Measurements from ENCODE around the gene STEAP4. TPM values are rescaled to one million over a fixed set of nuclear protein-coding genes. Genes with fewer than 3 reads are reported as not detected.
"Not testable (repeated sequence)": the region's sequence is repeated elsewhere in the genome, so short reads cannot be mapped to it uniquely, and the experiment has no call there.

STEAP4 gene
- total and polyA plus RNA-seq, 5 donors from 2014 or later: not detected

DNA sequence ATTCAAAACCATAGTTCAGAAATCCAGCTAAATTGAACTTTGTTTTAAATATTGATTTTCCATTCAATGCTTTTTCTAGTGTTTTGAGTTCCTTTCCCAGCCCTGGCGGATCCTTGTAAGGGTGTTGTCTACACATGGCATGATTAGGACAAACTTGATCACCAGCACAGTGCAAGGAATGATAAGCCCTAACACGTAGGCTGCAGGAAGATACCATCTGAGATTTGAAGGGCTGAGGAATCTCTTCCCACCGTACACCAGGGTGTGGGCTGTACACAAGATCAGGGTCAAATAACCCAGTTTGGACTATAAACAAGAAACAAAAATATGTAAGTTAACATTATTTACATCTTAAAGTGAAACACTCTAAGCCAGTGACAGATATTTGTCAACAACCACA lies 27.4 kb downstream of the STEAP4 start:
- H3K9me3 Mint-ChIP-seq: peaks cover 0 to 1% (median 0%) of the 10 kb centered on the region in 7 donors
- ATAC-seq (ENCODE audit: low read depth in 2 of 2) (no peak), DNase-seq (no peak)
- Histone ChIP-seq H3K4me1 (ENCODE audit: control insufficient read depth, insufficient read depth, low read length, poor library complexity, severe bottlenecking) (no peaks in the 10 kb centered on the region), H3K27me3 (ENCODE audit: control insufficient read depth, insufficient read depth, low read length) (peaks cover 10% of the 10 kb centered on the region), H3K9me3 (ENCODE audit: control insufficient read depth in 2 of 2, low read length in 2 of 2) (no peaks in the 10 kb centered on the region), H3K4me3 (ENCODE audit: low read depth, low read length) (no peak overlapping the region), H3K27ac (ENCODE audit: insufficient read depth, low read length, poor library complexity, severe bottlenecking) (no peak overlapping the region), H3K36me3 (ENCODE audit: control insufficient read depth, insufficient read depth, low read length) (no peaks in the 10 kb centered on the region)
- no peak overlapping the region for H3K4me3 Mint-ChIP-seq
- no peaks in the 10 kb centered on the region for H3K36me3 Mint-ChIP-seq
- no peaks in the 10 kb centered on the region for H3K4me1 Mint-ChIP-seq
- peaks cover 9% of the 10 kb centered on the region for H3K27me3 Mint-ChIP-seq
- no peak overlapping the region for H3K27ac Mint-ChIP-seq

- H3K4me3 Mint-ChIP-seq: no peak overlapping the region
- H3K4me1 Mint-ChIP-seq: no peaks in the 10 kb centered on the region
- peaks cover 9% of the 10 kb centered on the region for H3K27me3 Mint-ChIP-seq
- ATAC-seq (ENCODE audit: low read depth in 2 of 2) (no peak), DNase-seq (no peak)
- no peak overlapping the region for H3K27ac ChIP-seq (ENCODE audit: insufficient read depth, low read length, poor library complexity, severe bottlenecking)
- H3K27me3 ChIP-seq (ENCODE audit: control insufficient read depth, insufficient read depth, low read length): peaks cover 10% of the 10 kb centered on the region
- no peaks in the 10 kb centered on the region for H3K4me1 ChIP-seq (ENCODE audit: control insufficient read depth, insufficient read depth, low read length, poor library complexity, severe bottlenecking)
- peaks cover 0 to 1% (median 0%) of the 10 kb centered on the region in 7 donors for H3K9me3 Mint-ChIP-seq
- no peak overlapping the region for H3K27ac Mint-ChIP-seq
- no peak overlapping the region for H3K4me3 ChIP-seq (ENCODE audit: low read depth, low read length)
- no peaks in the 10 kb centered on the region for H3K9me3 ChIP-seq (ENCODE audit: control insufficient read depth in 2 of 2, low read length in 2 of 2)
- H3K36me3 ChIP-seq (ENCODE audit: control insufficient read depth, insufficient read depth, low read length): no peaks in the 10 kb centered on the region
- no peaks in the 10 kb centered on the region for H3K36me3 Mint-ChIP-seq
Observed at GRCh38 chr7:88278881-88279280, 27.8 kb downstream of the STEAP4 start.

DNA sequence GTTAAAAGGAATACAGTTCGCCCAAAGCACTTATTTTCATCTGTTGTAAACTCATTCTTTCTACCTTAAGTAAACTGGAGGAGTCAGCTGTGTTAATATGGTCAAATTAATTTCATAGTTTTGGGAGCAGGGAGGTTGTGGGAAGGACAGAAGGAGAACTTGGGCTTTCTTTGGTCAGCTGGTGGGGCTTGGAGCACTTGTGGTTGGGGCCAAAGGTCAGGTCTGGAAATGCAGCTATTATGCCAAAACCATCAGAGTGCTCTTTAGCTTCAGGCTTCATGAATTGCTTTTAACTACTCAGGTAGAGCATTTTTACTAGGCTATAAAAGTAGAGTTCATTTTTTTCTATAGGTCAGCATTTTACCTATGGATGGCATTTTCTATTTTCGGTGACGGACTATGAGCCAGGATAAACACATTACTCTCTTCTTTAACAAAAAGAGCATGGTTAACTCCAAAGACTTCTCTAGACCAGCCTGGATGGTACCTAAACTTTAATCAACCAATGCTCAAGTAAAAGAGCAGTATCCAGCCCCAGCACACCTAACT lies 30.0 kb downstream of the STEAP4 start:
- no peaks in the 10 kb centered on the region for H3K9me3 ChIP-seq (ENCODE audit: control insufficient read depth in 2 of 2, low read length in 2 of 2)
- H3K27ac ChIP-seq (ENCODE audit: insufficient read depth, low read length, poor library complexity, severe bottlenecking): no peak overlapping the region
- H3K36me3 ChIP-seq (ENCODE audit: control insufficient read depth, insufficient read depth, low read length): no peaks in the 10 kb centered on the region
- Mint-ChIP-seq H3K27ac (no peak overlapping the region), H3K36me3 (no peaks in the 10 kb centered on the region), H3K4me1 (no peaks in the 10 kb centered on the region), H3K9me3 (peaks cover 0 to 1% (median 0%) of the 10 kb centered on the region in 7 donors), H3K4me3 (no peak overlapping the region), H3K27me3 (peaks cover 4% of the 10 kb centered on the region)
- H3K4me3 ChIP-seq (ENCODE audit: low read depth, low read length): no peak overlapping the region
- peaks cover 5% of the 10 kb centered on the region for H3K27me3 ChIP-seq (ENCODE audit: control insufficient read depth, insufficient read depth, low read length)
- no peak for ATAC-seq (ENCODE audit: low read depth in 2 of 2)
- H3K4me1 ChIP-seq (ENCODE audit: control insufficient read depth, insufficient read depth, low read length, poor library complexity, severe bottlenecking): no peaks in the 10 kb centered on the region
- DNase-seq: no peak

DNA sequence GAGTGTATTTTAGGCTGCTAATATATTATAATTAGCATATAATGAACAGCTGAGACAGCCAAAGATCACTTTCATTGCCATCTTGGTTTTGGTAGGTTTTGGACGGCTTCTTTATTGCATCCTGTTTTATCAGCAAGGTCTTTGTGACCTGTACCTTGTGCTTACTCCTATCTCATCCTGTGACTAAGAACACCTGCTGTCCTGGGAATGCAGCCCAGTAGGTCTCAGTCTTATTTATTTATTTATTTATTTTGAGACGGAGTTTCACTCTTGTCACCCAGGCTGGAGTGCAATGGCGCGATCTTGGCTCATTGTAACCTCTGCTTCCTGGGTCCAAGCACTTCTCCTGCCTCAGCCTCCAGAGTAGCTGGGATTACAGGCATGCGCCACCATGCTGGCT lies 31.8 kb downstream of the STEAP4 start:
- DNase-seq; H3K9me3 Mint-ChIP-seq; H3K4me1 ChIP-seq (ENCODE audit: control insufficient read depth, insufficient read depth, low read length, poor library complexity, severe bottlenecking); H3K27ac Mint-ChIP-seq; ATAC-seq (ENCODE audit: low read depth in 2 of 2); H3K4me3 Mint-ChIP-seq; H3K9me3 ChIP-seq (ENCODE audit: control insufficient read depth in 2 of 2, low read length in 2 of 2); H3K27ac ChIP-seq (ENCODE audit: insufficient read depth, low read length, poor library complexity, severe bottlenecking); H3K4me3 ChIP-seq (ENCODE audit: low read depth, low read length); H3K27me3 ChIP-seq (ENCODE audit: control insufficient read depth, insufficient read depth, low read length); H3K36me3 Mint-ChIP-seq; H3K4me1 Mint-ChIP-seq; H3K36me3 ChIP-seq (ENCODE audit: control insufficient read depth, insufficient read depth, low read length); H3K27me3 Mint-ChIP-seq: not testable (repeated sequence)

DNA sequence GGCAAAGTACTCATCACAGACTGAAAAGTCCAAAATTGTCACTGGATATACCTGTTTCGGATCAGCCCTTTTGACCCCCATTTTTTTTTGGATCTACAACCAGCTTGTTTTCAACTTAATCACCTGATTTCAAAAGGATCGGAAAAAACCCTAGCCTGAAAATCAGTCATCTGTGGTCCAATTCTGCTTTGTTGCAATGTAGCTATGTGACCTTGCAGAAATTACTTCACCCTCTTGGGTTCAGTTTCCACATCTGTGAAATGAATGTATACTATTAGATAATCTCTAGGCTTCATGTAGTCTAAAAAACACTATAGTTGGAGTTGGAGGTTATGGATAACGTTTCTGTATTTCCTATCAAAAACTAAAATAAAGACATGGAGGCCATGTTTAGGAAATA lies 37.1 kb downstream of the STEAP4 start:
- no peaks in the 10 kb centered on the region for H3K9me3 ChIP-seq (ENCODE audit: control insufficient read depth in 2 of 2, low read length in 2 of 2)

GRCh38 chr7:88268858-88269257 lies 37.8 kb downstream of the STEAP4 start:
- Mint-ChIP-seq H3K27me3 (peaks cover 4% of the 10 kb centered on the region), H3K4me3 (no peak overlapping the region), H3K27ac (no peak overlapping the region), H3K4me1 (peaks cover 0 to 2% (median 0%) of the 10 kb centered on the region in 4 donors), H3K9me3 (peaks cover 0 to 1% (median 0%) of the 10 kb centered on the region in 7 donors), H3K36me3 (no peaks in the 10 kb centered on the region)
- Histone ChIP-seq H3K4me1 (ENCODE audit: control insufficient read depth, insufficient read depth, low read length, poor library complexity, severe bottlenecking) (no peaks in the 10 kb centered on the region), H3K4me3 (ENCODE audit: low read depth, low read length) (no peak overlapping the region), H3K27me3 (ENCODE audit: control insufficient read depth, insufficient read depth, low read length) (no peaks in the 10 kb centered on the region), H3K27ac (ENCODE audit: insufficient read depth, low read length, poor library complexity, severe bottlenecking) (no peak overlapping the region), H3K36me3 (ENCODE audit: control insufficient read depth, insufficient read depth, low read length) (no peaks in the 10 kb centered on the region), H3K9me3 (ENCODE audit: control insufficient read depth in 2 of 2, low read length in 2 of 2) (no peaks in the 10 kb centered on the region)
- DNase-seq (no peak), ATAC-seq (ENCODE audit: low read depth in 2 of 2) (no peak)

More for the DNA sequence above, 37.1 kb downstream of the STEAP4 start:
- no peak for DNase-seq
- Mint-ChIP-seq H3K27me3 (peaks cover 4% of the 10 kb centered on the region), H3K36me3 (no peaks in the 10 kb centered on the region), H3K4me1 (peaks cover 0 to 2% (median 0%) of the 10 kb centered on the region in 4 donors), H3K27ac (no peak overlapping the region), H3K4me3 (no peak overlapping the region), H3K9me3 (peaks cover 0 to 1% (median 0%) of the 10 kb centered on the region in 7 donors)
- H3K4me1 ChIP-seq (ENCODE audit: control insufficient read depth, insufficient read depth, low read length, poor library complexity, severe bottlenecking): no peaks in the 10 kb centered on the region
- H3K27ac ChIP-seq (ENCODE audit: insufficient read depth, low read length, poor library complexity, severe bottlenecking): no peak overlapping the region
- no peak for ATAC-seq (ENCODE audit: low read depth in 2 of 2)
- no peak overlapping the region for H3K4me3 ChIP-seq (ENCODE audit: low read depth, low read length)
- no peaks in the 10 kb centered on the region for H3K27me3 ChIP-seq (ENCODE audit: control insufficient read depth, insufficient read depth, low read length)
- no peaks in the 10 kb centered on the region for H3K36me3 ChIP-seq (ENCODE audit: control insufficient read depth, insufficient read depth, low read length)

- ATAC-seq (ENCODE audit: low read depth in 2 of 2) (no peak), DNase-seq (no peak)
- Histone ChIP-seq H3K27me3 (ENCODE audit: control insufficient read depth, insufficient read depth, low read length) (no peaks in the 10 kb centered on the region), H3K4me1 (ENCODE audit: control insufficient read depth, insufficient read depth, low read length, poor library complexity, severe bottlenecking) (no peaks in the 10 kb centered on the region), H3K36me3 (ENCODE audit: control insufficient read depth, insufficient read depth, low read length) (no peaks in the 10 kb centered on the region), H3K27ac (ENCODE audit: insufficient read depth, low read length, poor library complexity, severe bottlenecking) (no peak overlapping the region), H3K9me3 (ENCODE audit: control insufficient read depth in 2 of 2, low read length in 2 of 2) (no peaks in the 10 kb centered on the region), H3K4me3 (ENCODE audit: low read depth, low read length) (no peak overlapping the region)
- no peak overlapping the region for H3K4me3 Mint-ChIP-seq
- peaks cover 4% of the 10 kb centered on the region for H3K27me3 Mint-ChIP-seq
- no peaks in the 10 kb centered on the region for H3K36me3 Mint-ChIP-seq
- peaks cover 0 to 1% (median 0%) of the 10 kb centered on the region in 7 donors for H3K9me3 Mint-ChIP-seq
- peaks cover 0 to 2% (median 0%) of the 10 kb centered on the region in 4 donors for H3K4me1 Mint-ChIP-seq
- H3K27ac Mint-ChIP-seq: no peak overlapping the region
Observed at GRCh38 chr7:88268051-88268450, 38.6 kb downstream of the STEAP4 start.

DNA sequence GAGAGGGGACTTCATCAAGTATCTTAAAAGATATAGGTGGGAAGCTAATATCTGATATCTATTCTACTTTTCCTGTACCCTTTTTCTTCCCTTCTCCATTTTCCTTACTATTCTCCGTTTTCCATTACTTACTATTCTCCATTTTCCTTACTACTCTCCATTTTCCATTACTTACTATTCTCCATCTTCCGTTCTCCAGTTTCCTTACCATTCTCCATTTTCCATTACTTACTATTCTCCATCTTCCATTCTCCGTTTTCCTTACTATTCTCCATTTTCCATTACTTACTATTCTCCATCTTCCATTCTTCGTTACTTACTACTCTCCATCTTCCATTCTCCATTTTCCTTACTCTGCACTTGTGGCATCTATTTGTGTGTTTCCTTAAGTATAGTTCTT lies 39.3 kb downstream of the STEAP4 start:
- no peak for ATAC-seq (ENCODE audit: low read depth in 2 of 2)
- Mint-ChIP-seq H3K9me3 (peaks cover 0 to 1% (median 0%) of the 10 kb centered on the region in 7 donors), H3K36me3 (no peaks in the 10 kb centered on the region), H3K27ac (no peak overlapping the region), H3K4me3 (no peak overlapping the region), H3K4me1 (peaks cover 0 to 2% (median 0%) of the 10 kb centered on the region in 4 donors), H3K27me3 (peaks cover 8% of the 10 kb centered on the region)
- H3K27ac ChIP-seq (ENCODE audit: insufficient read depth, low read length, poor library complexity, severe bottlenecking): no peak overlapping the region
- no peaks in the 10 kb centered on the region for H3K27me3 ChIP-seq (ENCODE audit: control insufficient read depth, insufficient read depth, low read length)
- no peak for DNase-seq
- H3K36me3 ChIP-seq (ENCODE audit: control insufficient read depth, insufficient read depth, low read length): no peaks in the 10 kb centered on the region
- H3K9me3 ChIP-seq (ENCODE audit: control insufficient read depth in 2 of 2, low read length in 2 of 2): no peaks in the 10 kb centered on the region
- H3K4me3 ChIP-seq (ENCODE audit: low read depth, low read length): no peak overlapping the region
- H3K4me1 ChIP-seq (ENCODE audit: control insufficient read depth, insufficient read depth, low read length, poor library complexity, severe bottlenecking): no peaks in the 10 kb centered on the region

All from CD4-positive, CD25-positive, alpha-beta regulatory T cell (primary cell).